CD4-positive, alpha-beta T cell (primary cell): ENCODE measurements around the gene TSR1. TPM values are rescaled to one million over a fixed set of nuclear protein-coding genes. Genes with fewer than 3 reads are reported as not detected.

Experiments used
- ATAC-seq: fragments of 200-7000 bp; cut with Tn5 transposase; one replicate; pipeline ENCODE4 v1.10.0; 2022; ENCODE audit warnings: mild to moderate bottlenecking; ENCODE audit not compliant: poor library complexity
- CTCF ChIA-PET: fragments of 350-600 bp; sonication (Branson Sonifier 250); formaldehyde crosslinking; loops from one replicate; lab custom pipeline; 2021; ENCODE audit warnings: antibody characterized with exemption, inconsistent platforms; lab: Charles Lee
- POLR2A ChIA-PET: fragments of 350-600 bp; sonication (Branson Sonifier 250); formaldehyde crosslinking; loops from one replicate; lab custom pipeline; 2021; ENCODE audit warnings: antibody characterized with exemption, inconsistent platforms; lab: Charles Lee
- DNase-seq, 14 experiments: peaks; one replicate each; pipeline ENCODE4 v3.0.0-alpha.2; 2013 to 2020; ENCODE audit warnings: mixed read lengths in 2 of 14
- H3K27ac ChIP-seq, 2 donors: one replicate each; pipeline versions ENCODE4 v1.5.1 to v1.7.0; 2013; ENCODE audit warnings: low read length in 2 of 2, low read depth in 1 of 2, mild to moderate bottlenecking in 1 of 2
- H3K27me3 ChIP-seq, 2 experiments: 1 replicate in 1 of 2; 2 replicates in 1 of 2; pipeline versions ENCODE4 v1.6.1 to v1.7.0; 2013; ENCODE audit warnings: low read length in 2 of 2, control low read depth in 1 of 2, mild to moderate bottlenecking in 1 of 2, moderate library complexity in 1 of 2; ENCODE audit not compliant: insufficient read depth in 2 of 2, control insufficient read depth in 1 of 2
- H3K36me3 ChIP-seq: one replicate; pipeline ENCODE4 v1.6.1; 2013; ENCODE audit warnings: low read length, control low read depth; ENCODE audit not compliant: insufficient read depth
- H3K4me1 ChIP-seq: one replicate; pipeline ENCODE4 v1.6.1; 2013; ENCODE audit warnings: low read length, control low read depth; ENCODE audit not compliant: insufficient read depth
- H3K4me3 ChIP-seq: one replicate; pipeline ENCODE4 v1.5.1; 2013; ENCODE audit warnings: mild to moderate bottlenecking, low read length, moderate library complexity
- H3K9me3 ChIP-seq, 2 experiments: 1 replicate in 1 of 2; 2 replicates in 1 of 2; pipeline versions ENCODE4 v1.6.1 to v1.7.0; 2013; ENCODE audit warnings: low read length in 2 of 2, mild to moderate bottlenecking in 2 of 2, control low read depth in 1 of 2, moderate library complexity in 1 of 2; ENCODE audit not compliant: control insufficient read depth in 1 of 2, insufficient read depth in 1 of 2
- H3K27ac Mint-ChIP-seq: one replicate; pipeline ENCODE4 v1.8.0; 2020; ENCODE audit warnings: mixed read lengths
- H3K27me3 Mint-ChIP-seq: one replicate; pipeline ENCODE4 v1.8.0; 2021; ENCODE audit warnings: mixed read lengths
- H3K36me3 Mint-ChIP-seq: one replicate; pipeline ENCODE4 v1.8.0; 2021; ENCODE audit warnings: low read depth, mixed read lengths
- H3K4me1 Mint-ChIP-seq: one replicate; pipeline ENCODE4 v1.8.0; 2021; ENCODE audit warnings: low read depth, mixed read lengths
- H3K4me3 Mint-ChIP-seq: one replicate; pipeline ENCODE4 v1.8.0; 2020; ENCODE audit warnings: mild to moderate bottlenecking, mixed read lengths
- H3K9me3 Mint-ChIP-seq: one replicate; pipeline ENCODE4 v1.8.0; 2020; ENCODE audit warnings: mixed read lengths
- intact Hi-C, 2 experiments: fragments of 100-400 bp; cut with DNase I in 1 of 2; cut with micrococcal nuclease in 1 of 2; formaldehyde crosslinking; loops; one replicate each; pipeline versions ENCODE4 v1.15.1 to v1.9.0; 2023 to 2025; cut with DNase I, micrococcal nuclease
- total RNA-seq, 174 experiments: library from RNA in 2 of 174; stranded (reverse) in 2 of 174; gene quantifications; one replicate each; pipeline ENCODE4 v1.2.3 and lab custom pipeline; 2021 to 2026
- TF ChIP-seq, protein P1 (sequence below): fragments of 200-600 bp; IDR thresholded peaks from one replicate; pipeline ENCODE4 v1.8.0; 2022; ENCODE audit warnings: antibody characterized with exemption, mild to moderate bottlenecking

TSR1 gene
- total RNA-seq, 2 experiments from 2014 or later, result 29.6 to 31.9 TPM

DNA sequence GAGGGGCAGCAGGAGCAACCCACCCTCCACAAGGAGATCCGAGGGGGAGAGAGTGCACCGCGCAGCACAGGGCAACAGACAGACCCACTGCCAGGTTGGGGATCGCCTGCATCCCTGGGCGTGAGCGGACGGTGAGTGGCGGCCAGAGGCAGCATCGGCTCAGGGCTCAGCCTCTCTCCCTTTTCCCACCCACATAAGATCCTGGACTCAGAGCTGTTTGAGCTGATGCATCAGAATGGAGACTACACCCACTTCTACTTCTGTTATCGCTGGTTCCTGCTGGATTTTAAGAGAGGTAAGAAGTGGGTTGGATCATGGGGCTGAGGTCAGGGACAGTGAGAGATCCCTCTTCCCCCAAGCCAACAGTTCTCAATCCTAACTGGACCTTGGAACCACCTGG lies 41.4 kb upstream of the TSR1 start:
- DNase-seq, result no peak
- intact Hi-C loops, result no loop called here
- Histone ChIP-seq H3K9me3 (no peaks in the 10 kb centered on the region), H3K36me3 (peaks cover 65% of the 10 kb centered on the region), H3K4me1 (peaks cover 4% of the 10 kb centered on the region), H3K27ac (no peak overlapping the region), H3K27me3 (no peaks in the 10 kb centered on the region), H3K4me3 (no peak overlapping the region)
- H3K27ac Mint-ChIP-seq, result no peak overlapping the region
- no peaks in the 10 kb centered on the region for H3K27me3 Mint-ChIP-seq
- ChIA-PET CTCF (no interaction called here), POLR2A (no interaction called here)
- no peak overlapping the region for H3K4me3 Mint-ChIP-seq
- ATAC-seq, result no peak
- peaks cover 3% of the 10 kb centered on the region for H3K4me1 Mint-ChIP-seq
- no peaks in the 10 kb centered on the region for H3K9me3 Mint-ChIP-seq
- peaks cover 44% of the 10 kb centered on the region for H3K36me3 Mint-ChIP-seq
- TF ChIP-seq, protein P1, sequence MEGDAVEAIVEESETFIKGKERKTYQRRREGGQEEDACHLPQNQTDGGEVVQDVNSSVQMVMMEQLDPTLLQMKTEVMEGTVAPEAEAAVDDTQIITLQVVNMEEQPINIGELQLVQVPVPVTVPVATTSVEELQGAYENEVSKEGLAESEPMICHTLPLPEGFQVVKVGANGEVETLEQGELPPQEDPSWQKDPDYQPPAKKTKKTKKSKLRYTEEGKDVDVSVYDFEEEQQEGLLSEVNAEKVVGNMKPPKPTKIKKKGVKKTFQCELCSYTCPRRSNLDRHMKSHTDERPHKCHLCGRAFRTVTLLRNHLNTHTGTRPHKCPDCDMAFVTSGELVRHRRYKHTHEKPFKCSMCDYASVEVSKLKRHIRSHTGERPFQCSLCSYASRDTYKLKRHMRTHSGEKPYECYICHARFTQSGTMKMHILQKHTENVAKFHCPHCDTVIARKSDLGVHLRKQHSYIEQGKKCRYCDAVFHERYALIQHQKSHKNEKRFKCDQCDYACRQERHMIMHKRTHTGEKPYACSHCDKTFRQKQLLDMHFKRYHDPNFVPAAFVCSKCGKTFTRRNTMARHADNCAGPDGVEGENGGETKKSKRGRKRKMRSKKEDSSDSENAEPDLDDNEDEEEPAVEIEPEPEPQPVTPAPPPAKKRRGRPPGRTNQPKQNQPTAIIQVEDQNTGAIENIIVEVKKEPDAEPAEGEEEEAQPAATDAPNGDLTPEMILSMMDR, result no peak

DNA sequence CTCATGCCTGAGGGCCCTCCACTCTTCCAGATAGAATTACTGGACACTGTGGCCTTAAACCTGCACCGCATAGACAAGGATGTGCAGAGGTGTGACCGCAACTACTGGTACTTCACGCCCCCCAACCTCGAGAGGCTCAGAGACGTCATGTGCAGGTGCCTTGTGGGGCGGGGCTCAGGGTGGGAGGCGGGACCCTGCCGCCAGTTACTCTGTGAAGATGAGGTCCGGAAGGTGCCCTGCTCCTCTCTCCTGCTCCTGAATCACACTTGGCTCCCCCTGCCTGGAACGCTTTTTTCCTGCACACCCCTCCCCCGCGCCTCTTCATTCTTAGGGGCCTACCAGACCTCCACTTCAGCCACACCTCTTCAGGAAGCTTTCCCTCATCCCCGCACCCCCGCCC lies 39.9 kb upstream of the TSR1 start:
- no peaks in the 10 kb centered on the region for H3K4me1 ChIP-seq
- Mint-ChIP-seq H3K27ac (no peak overlapping the region), H3K9me3 (no peaks in the 10 kb centered on the region), H3K27me3 (no peaks in the 10 kb centered on the region), H3K4me3 (no peak overlapping the region), H3K36me3 (peaks cover 45% of the 10 kb centered on the region), H3K4me1 (no peaks in the 10 kb centered on the region)
- ATAC-seq (no peak), DNase-seq (no peak)
- H3K36me3 ChIP-seq, result peaks cover 74% of the 10 kb centered on the region
- intact Hi-C loops, result no loop called here
- TF ChIP-seq, protein P1, result no peak
- no peak overlapping the region for H3K4me3 ChIP-seq
- no peaks in the 10 kb centered on the region for H3K27me3 ChIP-seq
- no peak overlapping the region for H3K27ac ChIP-seq
- ChIA-PET POLR2A (no interaction called here), CTCF (no interaction called here)
- no peaks in the 10 kb centered on the region for H3K9me3 ChIP-seq

DNA sequence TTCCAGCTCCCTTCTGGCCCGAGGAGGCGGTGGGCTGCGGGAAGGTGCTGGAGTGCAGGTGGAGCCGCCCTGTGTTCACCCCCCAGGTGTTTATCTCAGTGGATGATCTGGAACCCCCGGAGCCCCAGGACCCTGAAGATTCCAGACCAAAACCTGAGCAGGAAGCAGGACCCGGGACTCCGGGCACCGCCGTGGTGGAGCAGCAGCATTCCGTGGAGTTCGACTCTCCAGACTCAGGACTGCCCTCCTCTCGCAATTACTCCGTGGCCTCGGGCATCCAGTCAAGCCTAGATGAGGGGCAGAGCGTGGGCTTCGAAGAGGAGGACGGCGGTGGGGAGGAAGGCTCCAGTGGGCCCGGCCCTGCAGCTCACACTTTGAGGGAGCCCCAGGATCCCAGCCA lies 39.1 kb upstream of the TSR1 start:
- Histone ChIP-seq H3K27me3 (no peaks in the 10 kb centered on the region), H3K4me1 (no peaks in the 10 kb centered on the region), H3K9me3 (no peaks in the 10 kb centered on the region), H3K36me3 (peaks cover 71% of the 10 kb centered on the region), H3K27ac (no peak overlapping the region), H3K4me3 (no peak overlapping the region)
- DNase-seq, result no peak
- H3K36me3 Mint-ChIP-seq, result peaks cover 45% of the 10 kb centered on the region
- POLR2A ChIA-PET, result no interaction called here
- no peaks in the 10 kb centered on the region for H3K4me1 Mint-ChIP-seq
- no peaks in the 10 kb centered on the region for H3K27me3 Mint-ChIP-seq
- H3K27ac Mint-ChIP-seq, result no peak overlapping the region
- TF ChIP-seq, protein P1, result no peak
- ATAC-seq, result no peak
- intact Hi-C loops, result no loop called here
- H3K9me3 Mint-ChIP-seq, result no peaks in the 10 kb centered on the region
- CTCF ChIA-PET, result no interaction called here
- no peak overlapping the region for H3K4me3 Mint-ChIP-seq
